ENCODE results near the gene PRAMEF18.
"Not testable (repeated sequence)": the region's sequence is repeated elsewhere in the genome, so short reads cannot be mapped to it uniquely, and the experiment has no call there.

Gene PRAMEF18

DNA sequence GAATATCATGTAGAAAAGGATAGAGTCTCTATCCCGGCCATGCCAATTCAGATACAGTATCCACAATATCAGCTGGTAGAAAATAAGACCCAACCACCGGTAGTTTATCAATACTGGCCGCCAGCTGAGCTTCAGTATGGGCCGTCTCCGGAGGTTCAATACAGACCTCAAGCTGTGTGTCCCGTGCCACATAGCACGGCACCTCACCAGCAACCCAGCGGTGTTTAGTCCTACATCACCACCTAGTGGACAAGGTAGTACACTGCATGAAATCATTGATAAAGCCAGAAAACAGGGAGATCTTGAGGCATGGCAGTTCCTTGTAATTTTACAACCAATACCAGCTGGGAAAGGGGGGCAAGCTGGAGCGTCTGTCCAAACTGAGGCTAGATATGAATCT lies 17.2 kb downstream of the PRAMEF18 start:
- H4K20me1 ChIP-seq (ENCODE audit: insufficient read depth, low read length); H3K79me2 ChIP-seq (ENCODE audit: insufficient read depth, low read length); H3K27me3 ChIP-seq (ENCODE audit: insufficient read depth, low read length); H2AFZ ChIP-seq (ENCODE audit: low read length); H3K9me2 ChIP-seq (ENCODE audit: low read depth, low read length); H3K9ac ChIP-seq (ENCODE audit: low read length); H3K36me3 ChIP-seq (ENCODE audit: insufficient read depth, low read length); H3F3A ChIP-seq (ENCODE audit: insufficient read depth, low read length); H3K4me2 ChIP-seq (ENCODE audit: low read length); H3K27ac ChIP-seq (ENCODE audit: low read depth, low read length, poor library complexity, severe bottlenecking); H3K4me1 ChIP-seq (ENCODE audit: insufficient read depth, low read length, severe bottlenecking); H3K9me3 ChIP-seq (ENCODE audit: low read length); H3K4me3 ChIP-seq (ENCODE audit: low read depth, low read length, poor library complexity, severe bottlenecking): not testable (repeated sequence)

DNA sequence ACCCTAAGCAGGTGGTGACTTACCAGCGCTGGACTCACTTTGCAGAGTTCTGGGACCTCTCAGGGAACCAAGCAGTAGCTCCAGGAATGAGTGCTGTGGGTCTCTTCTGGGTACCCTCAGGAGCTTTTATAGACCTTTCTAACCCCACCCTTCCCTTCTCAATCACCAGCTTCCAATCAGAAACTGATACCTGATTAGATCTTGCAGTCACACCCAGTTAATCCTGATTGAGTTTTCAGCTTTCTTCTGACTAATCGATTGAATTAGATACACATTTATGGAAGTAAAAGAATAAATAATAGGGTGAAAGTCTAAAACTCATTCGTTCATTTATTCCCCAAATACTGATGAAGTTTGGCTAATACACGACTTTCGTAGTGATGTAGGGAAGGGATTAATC lies 24.6 kb downstream of the PRAMEF18 start, which contains the start of gene PRAMEF13:
PRAMEF13 (minus strand) TSS at position 101 of the 400 bp plus-strand sequence. CDS start 1,820 bp downstream, outside the sequence.
- not testable (repeated sequence) for H3K9me3 ChIP-seq (ENCODE audit: low read length); H3K27me3 ChIP-seq (ENCODE audit: insufficient read depth, low read length); H3K4me1 ChIP-seq (ENCODE audit: insufficient read depth, low read length, severe bottlenecking); H3K4me3 ChIP-seq (ENCODE audit: low read depth, low read length, poor library complexity, severe bottlenecking); H3K79me2 ChIP-seq (ENCODE audit: insufficient read depth, low read length); H3K4me2 ChIP-seq (ENCODE audit: low read length); H2AFZ ChIP-seq (ENCODE audit: low read length); H3K9me2 ChIP-seq (ENCODE audit: low read depth, low read length); H3K27ac ChIP-seq (ENCODE audit: low read depth, low read length, poor library complexity, severe bottlenecking); H3F3A ChIP-seq (ENCODE audit: insufficient read depth, low read length); H4K20me1 ChIP-seq (ENCODE audit: insufficient read depth, low read length); H3K36me3 ChIP-seq (ENCODE audit: insufficient read depth, low read length); H3K9ac ChIP-seq (ENCODE audit: low read length)
